Stimulated activated memory B cell treated with anti-CD40 and anti-IgM and Interleukin-4, amounts not matched to agents 10 μg/mL and 1 μg/mL and 100 μg/mL, for 72 hours (primary cell): ENCODE results near the gene CNOT1.

Experiments
- ATAC-seq: fragments of 150-1000 bp; cut with Tn5 transposase; 2 replicates; pipeline ENCODE4 v1.10.0; 2021
- H3K27ac Mint-ChIP-seq: one replicate; pipeline ENCODE4 v1.8.0; 2022; ENCODE audit warnings: mild to moderate bottlenecking, mixed read lengths
- H3K27me3 Mint-ChIP-seq: one replicate; pipeline ENCODE4 v1.8.0; 2022; ENCODE audit warnings: mixed read lengths
- H3K36me3 Mint-ChIP-seq: one replicate; pipeline ENCODE4 v1.8.0; 2022; ENCODE audit warnings: mixed read lengths
- H3K4me1 Mint-ChIP-seq: one replicate; pipeline ENCODE4 v1.8.0; 2022; ENCODE audit warnings: mixed read lengths
- H3K4me3 Mint-ChIP-seq: one replicate; pipeline ENCODE4 v1.8.0; 2022; ENCODE audit warnings: mild to moderate bottlenecking, moderate library complexity, mixed read lengths
- H3K9me3 Mint-ChIP-seq: one replicate; pipeline ENCODE4 v1.8.0; 2022; ENCODE audit warnings: mixed read lengths

The CNOT1 gene

DNA sequence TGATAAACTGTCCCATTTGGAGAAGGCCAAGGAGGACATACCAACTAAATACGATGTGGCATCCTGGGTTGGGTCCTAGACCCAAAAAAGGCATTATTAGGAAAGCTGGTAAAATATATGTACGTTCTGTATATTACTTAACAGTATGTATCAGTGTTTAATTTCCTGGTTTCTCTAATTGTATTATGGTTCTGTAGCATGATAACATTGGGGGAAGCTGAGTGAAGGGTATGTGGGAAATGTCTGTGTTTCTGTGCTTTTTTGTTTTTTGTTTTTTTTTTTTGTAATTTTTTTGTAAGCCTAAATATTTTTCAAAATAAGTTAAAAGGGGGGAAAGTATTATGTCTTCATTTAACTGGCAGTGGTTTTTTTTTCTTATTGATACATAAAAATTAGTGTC, 151.2 kb downstream of the CNOT1 start:
- Mint-ChIP-seq H3K4me3 (no peak overlapping the region), H3K9me3 (no peaks in the 10 kb centered on the region), H3K27ac (no peak overlapping the region), H3K36me3 (no peaks in the 10 kb centered on the region), H3K4me1 (no peaks in the 10 kb centered on the region), H3K27me3 (peaks cover 28% of the 10 kb centered on the region)
- ATAC-seq = no peak

DNA sequence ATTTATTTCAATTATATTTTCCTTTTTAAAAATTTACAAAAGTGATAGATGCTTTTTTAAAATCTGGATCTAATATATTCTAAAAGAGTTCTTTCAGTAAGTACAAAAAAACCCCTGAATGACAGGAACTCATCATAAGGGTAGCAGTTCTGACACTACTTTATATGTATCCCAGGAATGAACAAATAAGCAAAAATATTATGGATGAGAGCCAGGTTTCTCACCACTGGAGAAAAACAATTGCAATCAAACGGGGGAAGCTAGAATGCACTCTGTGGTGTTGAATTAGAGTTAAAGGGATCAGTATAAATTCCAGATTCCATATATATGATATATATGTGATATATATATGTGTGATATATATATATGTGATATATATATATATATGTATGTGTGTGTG, 152.8 kb downstream of the CNOT1 start:
- no peaks in the 10 kb centered on the region for H3K9me3 Mint-ChIP-seq
- ATAC-seq = no peak
- H3K27me3 Mint-ChIP-seq = peaks cover 32% of the 10 kb centered on the region
- H3K27ac Mint-ChIP-seq = no peak overlapping the region
- no peak overlapping the region for H3K4me3 Mint-ChIP-seq
- H3K36me3 Mint-ChIP-seq = no peaks in the 10 kb centered on the region
- H3K4me1 Mint-ChIP-seq = no peaks in the 10 kb centered on the region

GRCh38 chr16:58475091-58475619, 154.5 kb downstream of the CNOT1 start:
- H3K4me3 Mint-ChIP-seq = no peak overlapping the region
- H3K4me1 Mint-ChIP-seq = no peaks in the 10 kb centered on the region
- H3K36me3 Mint-ChIP-seq = no peaks in the 10 kb centered on the region
- H3K27me3 Mint-ChIP-seq = peaks cover 47% of the 10 kb centered on the region
- no peaks in the 10 kb centered on the region for H3K9me3 Mint-ChIP-seq
- H3K27ac Mint-ChIP-seq = no peak overlapping the region
- no peak for ATAC-seq

DNA sequence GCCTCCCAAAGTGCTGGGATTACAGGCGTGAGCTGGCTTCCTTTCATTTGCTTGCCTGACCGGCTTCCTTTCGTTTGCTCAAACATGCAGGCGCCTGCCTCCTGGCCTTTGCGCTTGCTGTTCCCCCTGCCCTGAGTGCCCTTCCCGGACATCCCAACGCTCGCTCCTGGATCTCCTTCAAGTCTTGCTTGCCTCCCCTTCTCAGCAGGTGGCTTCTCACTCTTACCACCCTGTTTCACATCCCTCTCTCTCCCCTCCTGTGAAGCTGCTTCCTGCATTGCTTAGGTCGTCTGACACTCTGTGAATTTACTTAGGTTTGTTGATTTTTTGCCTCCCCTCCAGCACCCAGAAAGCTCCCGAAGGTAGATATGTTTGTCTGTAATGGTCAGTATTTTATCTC, 155.3 kb downstream of the CNOT1 start:
- no peaks in the 10 kb centered on the region for H3K4me1 Mint-ChIP-seq
- no peak overlapping the region for H3K27ac Mint-ChIP-seq
- H3K9me3 Mint-ChIP-seq = no peaks in the 10 kb centered on the region
- H3K4me3 Mint-ChIP-seq = no peak overlapping the region
- no peak for ATAC-seq
- no peaks in the 10 kb centered on the region for H3K36me3 Mint-ChIP-seq
- H3K27me3 Mint-ChIP-seq = peaks cover 54% of the 10 kb centered on the region

DNA sequence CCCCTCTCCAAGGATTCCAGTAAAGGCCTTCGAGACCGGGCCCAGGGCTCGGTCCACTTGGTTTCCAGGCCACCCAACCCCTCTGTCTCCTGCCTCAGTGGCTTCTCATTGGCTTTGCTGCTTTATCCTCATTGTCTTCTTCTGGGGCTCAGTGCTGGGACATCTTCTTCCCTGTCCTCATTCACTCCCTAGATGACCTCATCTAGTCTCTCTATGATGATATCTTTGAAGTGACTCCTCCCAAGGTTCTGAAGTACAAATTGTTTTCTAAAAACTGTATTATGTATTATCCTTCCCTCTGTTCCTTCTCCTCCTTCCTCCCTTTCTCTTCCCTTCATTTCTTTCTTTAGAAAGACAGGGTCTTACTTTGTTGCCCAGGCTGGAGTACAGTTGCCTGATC, 156.8 kb downstream of the CNOT1 start:
- no peaks in the 10 kb centered on the region for H3K36me3 Mint-ChIP-seq
- no peak overlapping the region for H3K27ac Mint-ChIP-seq
- H3K27me3 Mint-ChIP-seq = peaks cover 68% of the 10 kb centered on the region
- no peak for ATAC-seq
- no peak overlapping the region for H3K4me3 Mint-ChIP-seq
- H3K9me3 Mint-ChIP-seq = no peaks in the 10 kb centered on the region
- no peaks in the 10 kb centered on the region for H3K4me1 Mint-ChIP-seq

DNA sequence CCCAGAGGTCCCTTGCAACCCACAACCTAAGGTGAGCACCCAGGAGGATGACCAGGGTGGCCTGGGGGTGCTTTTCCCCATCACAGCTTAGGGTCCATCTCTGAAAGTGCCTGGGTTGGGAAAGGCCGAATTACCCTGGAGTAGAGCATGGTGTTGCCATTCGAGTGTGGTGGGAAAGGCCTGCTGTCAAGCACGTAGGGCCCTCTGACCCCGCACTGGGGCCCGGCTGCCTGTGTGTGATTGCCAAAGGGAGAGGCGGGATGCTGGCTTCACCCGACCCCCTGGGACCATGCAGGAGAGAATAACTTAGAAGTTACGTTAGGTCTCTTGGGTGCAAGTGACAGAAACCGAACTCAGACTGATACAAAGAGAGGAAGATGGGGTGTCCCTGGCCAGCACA, 157.4 kb downstream of the CNOT1 start:
- H3K4me3 Mint-ChIP-seq = no peak overlapping the region
- H3K9me3 Mint-ChIP-seq = no peaks in the 10 kb centered on the region
- no peak for ATAC-seq
- no peak overlapping the region for H3K27ac Mint-ChIP-seq
- no peaks in the 10 kb centered on the region for H3K36me3 Mint-ChIP-seq
- peaks cover 74% of the 10 kb centered on the region for H3K27me3 Mint-ChIP-seq
- no peaks in the 10 kb centered on the region for H3K4me1 Mint-ChIP-seq

- Mint-ChIP-seq H3K9me3 (no peaks in the 10 kb centered on the region), H3K4me1 (no peaks in the 10 kb centered on the region), H3K27me3 (peaks cover 83% of the 10 kb centered on the region), H3K36me3 (no peaks in the 10 kb centered on the region), H3K4me3 (no peak overlapping the region), H3K27ac (no peak overlapping the region)
- no peak for ATAC-seq
These were observed 158.2 kb downstream of the CNOT1 start for GRCh38 chr16:58471209-58471975.
